Hippocampal formation (tissue), 2 donors: ENCODE results near the gene OASL.
"Not testable (repeated sequence)": the region's sequence is repeated elsewhere in the genome, so short reads cannot be mapped to it uniquely, and the experiment has no call there.

Experiments
- DNase-seq, 2 donors: peaks; one replicate each; lab custom pipeline; 2025; lab: John Stamatoyannopoulos, UW

The OASL gene

DNA sequence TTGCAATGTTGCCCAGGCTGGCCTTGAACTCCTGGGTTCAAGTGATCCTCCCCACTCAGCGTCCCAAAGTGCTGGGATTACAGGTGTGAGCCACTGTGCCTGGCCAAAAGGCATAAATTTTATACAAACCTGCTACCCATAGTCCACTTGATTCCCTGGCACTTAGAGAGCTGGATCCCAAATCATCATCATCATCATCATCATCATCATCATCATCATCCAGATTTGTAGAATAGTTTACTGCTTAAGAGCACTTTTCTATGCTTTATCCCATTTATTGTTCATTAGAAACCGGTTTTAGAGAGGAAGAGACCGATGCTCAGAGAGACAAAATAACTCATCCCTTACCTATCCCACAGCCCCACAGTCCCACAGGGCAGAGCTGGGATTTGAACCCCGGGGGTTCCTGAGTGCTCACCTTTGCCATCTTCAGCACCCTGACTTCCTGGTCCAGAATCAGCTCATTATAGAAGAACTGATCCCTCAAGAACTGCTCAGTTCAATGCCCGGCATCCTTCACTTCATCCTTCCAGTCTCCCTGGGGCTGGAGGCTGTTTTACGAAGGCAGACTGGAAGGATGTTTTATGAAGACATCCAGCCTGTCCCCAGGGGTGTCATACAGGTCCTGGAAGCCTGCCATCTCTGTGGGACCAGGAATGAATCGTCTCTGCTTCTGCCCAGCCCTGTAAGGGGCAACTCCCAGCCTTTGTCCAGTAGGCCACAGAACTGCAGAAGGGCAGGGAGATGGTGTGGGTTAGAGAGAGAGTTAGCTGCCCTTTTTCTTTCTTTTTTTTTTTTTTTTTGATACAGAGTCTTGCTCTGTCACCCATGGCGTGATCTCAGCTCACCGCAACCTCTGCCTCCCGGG lies 20.2 kb upstream of the OASL start:
- no peak for DNase-seq

DNA sequence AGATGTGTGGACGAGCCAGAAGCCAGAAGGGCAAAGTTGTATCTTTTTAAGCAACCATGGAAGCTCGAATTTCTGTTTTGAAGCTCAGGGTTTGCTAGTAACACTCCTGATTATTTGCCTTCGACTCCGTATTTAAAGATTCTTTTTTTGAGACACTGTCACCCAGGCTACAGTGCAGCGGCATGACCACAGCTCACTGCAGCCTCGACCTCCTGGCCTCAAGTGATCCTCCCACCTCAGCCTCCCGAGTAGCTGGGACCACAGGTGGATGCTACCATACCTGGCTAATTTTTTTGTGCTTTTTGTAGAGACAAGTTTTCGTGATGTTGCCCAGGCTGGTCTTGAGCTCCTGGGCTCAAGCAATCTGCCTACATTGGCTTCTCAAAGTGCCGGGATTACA lies 18.7 kb upstream of the OASL start:
- no peak for DNase-seq

DNA sequence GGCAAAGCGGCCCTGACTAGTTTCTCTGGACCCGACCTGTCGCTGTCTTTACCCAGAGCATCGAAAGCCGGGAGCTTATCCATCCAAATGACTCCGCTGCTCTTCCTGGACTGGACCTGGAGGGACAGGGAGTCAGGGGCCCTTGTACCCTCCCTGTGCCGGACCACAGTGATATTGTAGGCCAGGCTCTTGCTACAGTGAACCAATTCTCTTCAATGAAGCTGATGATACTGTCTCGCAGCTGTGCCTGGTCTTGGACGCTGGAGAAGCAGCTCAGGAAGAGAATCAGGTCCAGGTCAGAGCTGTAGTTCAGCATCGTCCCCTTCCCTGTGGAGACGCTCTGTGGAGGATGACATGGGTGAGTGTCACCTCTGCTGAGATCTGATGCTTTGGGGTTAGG lies 14.7 kb upstream of the OASL start:
- DNase-seq = no peak

DNA sequence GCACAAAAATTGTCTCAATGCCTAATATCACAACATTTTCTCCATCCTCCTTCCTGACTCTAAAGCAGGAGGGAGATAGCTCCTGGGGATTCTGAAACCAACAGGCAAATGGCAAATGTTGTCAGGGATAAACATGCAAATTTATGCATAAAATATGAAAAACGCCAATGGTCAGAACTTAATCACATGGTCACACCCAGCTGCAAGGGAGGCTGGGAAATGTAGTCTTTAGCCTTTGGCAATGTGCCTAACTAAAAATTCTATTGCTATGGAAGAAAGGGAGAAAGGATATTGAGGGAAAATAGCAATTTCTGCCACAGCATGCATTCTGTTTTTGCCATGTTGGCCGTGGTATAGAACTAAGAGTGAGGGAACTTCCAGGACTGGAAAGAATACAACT lies 11.7 kb upstream of the OASL start:
- DNase-seq = no peak

DNA sequence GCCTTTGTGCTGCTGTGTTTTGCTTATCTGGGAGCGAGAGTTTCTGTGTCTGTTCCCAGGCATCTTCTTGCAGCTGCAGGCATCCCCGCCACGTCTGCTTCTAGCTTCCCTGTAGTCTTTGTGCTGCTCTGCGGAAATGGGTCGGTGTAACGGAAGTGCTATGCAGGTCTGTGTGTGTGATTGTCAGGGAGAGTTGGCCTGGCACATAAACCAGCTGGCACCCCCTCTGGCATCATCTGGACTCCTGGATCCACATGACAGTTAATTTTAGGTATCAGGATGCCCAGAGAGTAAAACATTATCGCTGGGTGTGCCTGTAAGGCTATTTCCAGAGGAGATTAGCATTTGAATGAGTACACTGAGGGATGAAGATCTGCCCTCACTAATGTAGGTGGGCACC lies 9.4 kb upstream of the OASL start:
- DNase-seq = no peak

DNA sequence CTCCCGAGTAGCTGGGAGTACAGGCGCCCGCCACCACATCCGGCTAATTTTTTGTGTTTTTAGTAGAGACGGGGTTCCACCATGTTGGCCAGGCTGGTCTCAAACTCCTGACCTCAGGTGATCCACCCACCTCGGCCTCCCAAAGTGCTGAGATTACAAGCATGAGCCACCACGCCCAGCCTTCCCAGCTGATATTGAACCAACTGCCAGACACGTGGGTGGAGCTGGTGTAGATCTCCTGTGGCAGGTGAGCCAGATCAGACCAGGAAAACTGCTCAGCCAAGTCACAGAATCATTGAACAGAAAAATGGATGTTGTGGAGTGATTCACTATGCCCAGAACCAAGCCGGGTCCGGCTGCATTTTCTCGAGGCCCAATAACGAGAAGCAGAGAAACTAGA lies 8.4 kb upstream of the OASL start:
- not testable (repeated sequence) for DNase-seq

DNA sequence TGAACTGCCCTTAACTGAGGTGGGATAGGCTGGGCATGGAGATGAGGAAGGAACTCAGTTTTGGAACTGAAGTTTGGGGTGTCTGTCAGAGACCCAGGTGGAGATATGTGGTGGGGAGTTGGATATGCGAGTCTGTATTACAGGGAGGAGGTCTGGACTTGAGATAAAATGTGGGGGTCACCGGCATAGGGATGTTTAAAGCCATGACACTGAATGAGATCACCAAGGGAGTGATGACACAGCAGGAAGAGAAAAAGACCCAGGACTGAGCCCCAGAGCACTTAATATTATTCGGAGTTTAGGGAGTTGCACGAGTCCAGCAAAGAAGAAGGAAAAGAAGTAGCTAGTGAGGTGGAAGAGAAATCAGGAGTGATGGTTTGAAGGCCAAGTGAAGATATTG lies 4.0 kb upstream of the OASL start:
- no peak for DNase-seq

DNA sequence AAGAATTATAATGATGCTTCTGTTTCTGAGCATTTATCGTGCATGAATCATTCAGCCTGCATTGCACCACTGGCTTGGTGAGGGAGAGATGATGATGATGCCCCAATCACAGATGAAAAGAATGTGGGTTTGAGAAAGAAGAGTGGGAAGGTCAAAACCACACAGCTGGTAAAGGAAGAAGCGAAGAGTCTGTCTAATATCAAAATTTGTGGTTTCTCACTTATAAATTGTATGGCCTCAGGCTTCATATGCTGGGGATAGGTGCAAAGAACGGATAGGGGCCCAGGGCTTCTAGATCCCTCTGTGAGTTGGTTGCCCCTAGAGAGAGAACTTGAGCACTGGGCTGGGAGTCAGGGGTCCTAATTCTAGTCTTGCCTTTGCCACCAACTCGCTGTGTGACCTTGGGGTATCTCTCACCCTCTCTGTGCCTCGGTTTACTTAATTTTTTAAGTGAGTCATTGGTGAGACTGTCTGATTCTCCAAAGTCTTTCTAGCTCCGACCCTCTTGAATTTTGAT lies 2.2 kb downstream of the OASL start:
- no peak for DNase-seq

DNA sequence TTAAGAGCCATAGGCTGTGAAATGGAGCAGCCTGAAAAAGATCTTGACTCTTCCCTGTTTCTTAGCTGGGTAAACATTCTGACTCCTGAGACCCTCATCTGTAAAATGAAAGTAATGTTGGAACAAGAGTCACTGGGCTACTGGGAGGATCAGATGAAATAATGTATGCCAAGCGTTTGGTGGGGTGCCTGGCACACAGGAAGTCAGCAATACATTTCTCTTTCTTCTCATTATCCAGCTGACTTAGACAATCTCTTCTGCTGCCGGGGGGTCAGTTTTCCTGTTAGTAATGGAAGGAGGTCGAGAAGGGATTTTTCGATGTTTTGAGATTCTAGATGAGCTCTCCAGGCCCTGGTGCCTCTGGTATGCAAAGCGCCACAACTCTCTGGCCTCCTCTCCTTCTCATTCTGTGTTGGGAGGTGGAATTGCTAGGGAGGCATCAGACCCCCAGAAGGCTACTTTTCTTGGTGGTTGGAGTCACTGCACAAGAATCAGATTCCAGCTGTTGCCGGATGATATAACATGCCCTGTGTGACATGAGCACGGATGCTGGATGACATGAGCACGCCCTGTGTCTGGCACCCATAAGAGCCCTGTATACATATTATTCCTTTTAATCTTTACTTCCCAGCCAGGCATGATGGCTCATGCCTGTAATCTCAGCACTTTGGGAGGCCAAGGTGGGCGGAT lies 4.3 kb downstream of the OASL start:
- DNase-seq = no peak

DNA sequence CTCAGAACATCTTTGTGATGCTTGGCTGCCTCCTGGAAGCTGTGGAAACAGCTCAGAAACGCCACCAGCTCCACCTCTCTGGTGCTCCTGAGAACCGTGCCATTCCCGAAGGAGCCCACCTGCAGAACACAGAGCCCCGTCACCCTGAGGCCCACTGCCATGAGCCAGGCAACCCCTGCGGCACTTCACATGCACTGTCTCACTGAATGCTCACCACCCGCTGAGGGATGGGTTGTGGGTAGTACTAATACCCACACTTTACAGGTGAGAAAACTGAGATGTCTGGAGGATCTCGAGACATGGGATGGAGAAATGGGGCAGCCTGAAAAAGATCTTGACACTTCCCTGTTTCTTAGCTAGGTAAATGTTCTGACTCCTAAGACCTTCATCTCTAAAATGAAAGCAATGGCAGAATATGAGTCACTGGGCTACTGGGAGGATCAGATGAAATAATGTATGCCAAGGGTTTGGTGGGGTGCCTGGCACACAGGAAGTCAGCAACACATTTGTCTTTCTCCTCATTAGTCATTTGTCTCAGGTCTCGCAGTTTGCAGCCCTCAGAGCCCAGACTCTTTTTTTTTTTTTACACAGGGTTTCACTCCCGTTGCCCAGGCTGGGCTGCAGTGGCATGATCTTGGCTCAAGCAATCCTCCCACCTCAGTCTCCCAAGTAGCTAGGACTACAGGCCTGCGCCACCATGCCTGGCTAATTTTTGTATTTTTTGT lies 5.3 kb downstream of the OASL start:
- DNase-seq = no peak

DNA sequence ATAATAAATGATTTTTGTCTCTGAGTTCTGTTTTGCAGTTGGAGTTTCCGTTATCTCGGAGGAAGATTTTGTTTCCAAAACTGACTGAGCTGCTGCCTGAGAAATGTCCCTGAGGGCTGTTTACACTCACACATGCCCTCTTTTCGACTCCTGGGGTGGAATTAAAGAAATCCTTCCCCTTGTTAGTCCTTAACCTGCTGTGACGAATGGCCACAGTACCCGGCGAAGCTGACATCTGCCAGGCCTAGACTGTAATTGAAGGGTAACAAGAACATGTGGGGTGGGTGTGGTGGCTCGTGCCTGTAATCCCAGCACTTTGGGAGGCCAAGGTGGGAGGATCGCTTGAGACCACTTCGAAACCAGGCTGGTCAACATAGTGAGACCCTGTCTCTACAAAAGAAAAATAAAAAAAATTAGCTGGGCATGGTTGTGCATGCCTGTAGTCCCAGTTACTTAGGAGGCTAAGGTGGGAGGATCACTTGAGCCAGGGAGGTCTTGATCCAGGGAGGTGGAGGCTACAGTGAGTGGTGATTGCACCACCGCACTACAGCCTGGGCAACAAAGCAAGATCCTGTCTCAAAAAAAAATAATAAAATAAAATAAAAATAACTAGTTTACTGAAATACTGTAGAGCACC lies 8.4 kb downstream of the OASL start:
- DNase-seq = no peak

DNA sequence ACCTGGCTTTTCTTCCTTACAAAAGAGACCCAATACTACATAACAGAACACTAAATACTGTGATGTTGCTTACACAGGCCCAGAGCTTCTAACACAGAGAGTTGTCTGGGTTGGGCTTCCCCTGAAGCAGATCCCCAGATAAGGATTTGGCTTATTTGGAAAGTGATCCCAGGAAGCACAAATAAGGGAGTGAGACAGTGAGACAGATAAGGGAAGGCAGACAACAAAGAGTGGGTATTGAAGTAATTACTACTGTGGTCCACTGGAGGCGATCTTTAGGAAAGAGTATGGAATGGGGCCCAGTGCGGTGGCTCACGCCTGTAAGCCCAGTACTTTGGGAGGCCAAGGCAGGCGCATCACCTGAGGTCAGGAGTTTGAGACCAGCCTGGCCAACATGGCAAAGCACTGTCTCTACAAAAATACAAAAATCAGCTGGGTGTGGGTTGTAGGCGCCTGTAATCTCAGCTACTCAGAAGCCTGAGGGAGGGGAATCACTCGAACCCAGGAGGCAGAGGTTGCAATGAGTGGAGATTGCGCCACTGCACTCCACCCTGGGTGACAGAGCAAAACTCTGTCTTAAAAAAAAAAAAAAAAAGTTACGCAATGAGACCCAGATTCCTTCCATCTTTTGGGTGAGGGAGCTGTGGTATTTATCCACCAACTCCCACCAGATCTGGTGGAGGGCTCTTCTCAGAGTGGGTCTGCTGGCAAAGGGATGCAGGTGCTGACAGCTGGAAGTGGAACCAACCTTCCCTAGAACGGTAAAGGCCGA lies 12.6 kb downstream of the OASL start:
- no peak for DNase-seq

DNA sequence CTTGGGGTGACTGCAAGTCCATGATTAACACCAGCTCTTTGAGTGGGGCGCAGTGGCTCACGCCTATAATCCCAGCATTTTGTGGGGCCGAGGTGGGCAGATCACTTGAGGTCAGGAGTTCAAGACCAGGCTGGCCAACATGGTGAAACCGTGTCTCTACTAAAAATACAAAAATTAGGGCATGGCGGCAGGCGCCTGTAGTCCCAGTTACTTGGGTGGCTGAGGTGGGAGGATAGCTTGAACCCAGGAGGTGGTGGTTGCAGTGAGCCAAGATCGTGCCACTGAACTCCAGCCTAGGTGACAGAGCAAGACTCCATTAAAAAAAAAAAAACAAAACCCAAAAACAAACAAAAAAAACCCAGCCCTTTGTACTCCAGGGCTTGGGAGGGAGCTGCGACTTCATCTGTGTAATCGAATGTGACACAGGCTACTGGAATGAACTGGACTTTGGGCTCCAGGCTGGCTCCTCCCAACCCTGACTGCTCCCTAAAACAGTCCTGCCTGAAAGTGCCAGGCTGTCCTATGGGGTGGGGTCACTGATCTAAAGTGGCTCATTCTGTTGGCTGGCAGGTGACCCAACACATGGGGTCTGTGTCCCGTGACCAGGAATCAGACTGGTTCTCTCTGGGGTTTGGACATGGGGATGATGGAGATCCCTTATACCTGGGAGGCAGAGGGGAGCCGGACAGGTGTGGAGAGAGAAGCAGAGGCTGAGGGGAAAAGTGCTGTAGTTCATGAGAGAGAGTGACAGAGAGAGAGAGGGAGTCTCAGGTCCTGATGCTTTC lies 13.4 kb downstream of the OASL start:
- DNase-seq = no peak

DNA sequence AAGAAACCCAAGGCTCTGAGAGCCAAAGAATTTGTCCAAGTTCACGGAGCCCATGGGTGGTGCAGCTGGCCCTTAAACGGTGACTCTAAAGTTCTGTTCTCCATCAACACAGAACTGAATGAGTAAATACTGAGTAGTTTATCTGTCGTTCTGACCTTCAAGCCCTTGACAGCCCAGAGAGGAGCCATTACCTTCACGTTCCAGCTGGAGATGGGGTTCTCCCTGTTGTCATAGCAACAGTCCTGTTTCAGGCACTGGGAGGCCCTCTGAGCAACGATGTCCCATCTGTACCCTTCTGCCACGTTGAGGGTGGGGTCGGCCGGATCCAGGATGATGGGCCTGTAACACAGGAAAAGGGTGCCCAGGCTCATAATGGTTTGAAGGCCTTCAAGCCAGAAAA lies 15.2 kb downstream of the OASL start:
- DNase-seq = no peak

DNA sequence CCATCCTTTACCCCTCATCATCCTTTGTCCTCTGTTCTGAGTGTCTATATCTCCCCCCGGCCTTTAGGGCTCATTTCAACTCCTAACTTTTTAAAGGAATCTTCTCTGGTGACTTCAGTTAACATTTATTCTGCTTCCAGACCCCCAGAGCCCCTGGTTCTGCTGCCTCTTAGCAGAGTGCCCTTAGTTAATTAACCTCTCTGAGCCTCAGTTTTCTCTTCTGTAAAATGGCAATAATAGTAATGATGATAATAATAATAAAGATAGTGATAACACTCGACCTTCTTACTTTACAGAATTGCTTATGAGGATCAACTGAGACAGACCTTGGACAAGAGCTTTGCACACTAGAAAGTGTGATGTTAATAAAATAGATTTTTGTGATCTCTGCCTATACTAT lies 16.3 kb downstream of the OASL start:
- DNase-seq = no peak

DNA sequence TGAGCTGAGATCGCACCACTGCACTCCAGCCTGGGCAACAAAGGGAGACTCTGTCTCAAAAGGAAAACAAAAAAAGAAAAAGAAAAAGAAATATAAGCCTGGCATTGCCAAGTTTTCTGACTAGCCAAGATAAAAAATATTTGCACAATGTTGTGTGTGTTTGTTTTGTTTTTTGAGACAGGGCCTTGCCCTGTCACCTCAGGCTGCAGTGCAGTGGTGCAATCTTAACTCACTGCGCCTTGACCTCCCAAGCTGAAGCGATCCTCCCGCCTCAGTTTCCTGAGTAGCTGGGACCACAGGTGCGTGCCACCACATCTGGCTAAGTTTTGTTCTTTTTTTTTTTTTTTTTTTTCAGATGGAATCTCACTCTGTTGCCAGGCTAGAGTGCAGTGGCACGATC lies 17.3 kb downstream of the OASL start:
- no peak for DNase-seq

DNA sequence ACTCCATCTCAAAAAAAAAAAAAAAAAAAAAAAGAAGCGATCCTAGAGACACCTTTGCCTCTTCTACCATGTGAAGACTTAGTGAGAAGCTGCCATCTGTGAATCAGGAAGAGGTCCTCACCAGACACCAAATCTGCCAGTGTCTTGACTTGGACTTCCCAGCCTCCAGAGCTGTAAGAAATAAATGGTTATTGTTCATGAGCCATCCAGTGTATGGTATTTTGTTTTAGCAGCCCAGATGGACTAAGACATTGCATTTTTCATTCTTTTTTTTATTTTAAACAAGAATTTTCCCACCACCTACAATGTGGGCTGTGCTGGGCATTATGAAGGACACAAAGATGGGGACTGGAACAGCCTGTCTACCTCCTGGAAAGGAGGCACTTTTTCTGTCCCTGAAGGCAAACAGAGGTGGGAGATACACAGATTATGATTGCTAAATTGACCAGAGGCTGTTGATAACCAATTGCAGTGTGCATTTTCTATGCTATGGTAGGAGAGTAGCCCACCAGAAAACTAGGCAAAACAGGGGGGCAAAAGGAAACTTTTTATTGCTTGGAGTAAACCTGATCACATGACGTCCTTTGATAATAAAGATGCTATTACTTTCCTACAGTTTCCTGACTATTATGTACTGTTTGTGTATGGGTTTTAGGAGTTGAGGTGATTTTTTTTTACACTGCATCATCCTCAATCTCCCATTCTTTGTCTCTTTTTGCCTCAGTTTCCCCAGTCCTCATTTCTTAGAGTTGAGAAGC lies 20.0 kb downstream of the OASL start:
- no peak for DNase-seq

DNA sequence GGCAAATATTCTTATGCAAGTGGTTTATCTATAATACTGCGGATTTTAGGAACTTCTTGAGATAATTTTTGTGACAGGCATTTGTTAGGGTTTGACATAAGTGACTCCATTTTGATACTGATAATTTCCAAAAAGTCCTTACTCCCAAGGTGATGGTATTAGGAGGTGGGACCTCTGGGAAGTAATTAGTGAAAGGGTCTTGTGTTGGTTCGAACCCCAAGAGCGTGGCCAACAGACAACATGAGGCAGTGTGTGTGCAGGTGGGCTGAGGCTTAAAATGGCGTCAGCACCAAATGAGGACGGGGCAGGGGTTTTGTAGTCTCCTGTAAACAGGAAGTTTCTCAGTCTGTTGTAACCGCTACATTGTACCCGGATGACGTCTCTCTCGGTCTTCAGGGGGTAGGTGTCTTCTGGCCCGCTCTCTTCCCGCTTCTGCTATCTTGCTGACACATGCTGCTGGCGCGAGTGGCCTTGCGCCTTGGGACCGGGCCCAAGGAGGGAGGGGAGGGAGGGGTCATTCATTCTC lies 21.0 kb downstream of the OASL start:
- DNase-seq = no peak
